SK-N-SH treated with all-trans-retinoic acid at 6 μM for 48 hours (cell line): Measurements from ENCODE around the gene NME7.

ENCODE experiments used
- ATAC-seq: fragments of 200-7000 bp; cut with Tn5 transposase; 3 replicates; pipeline ENCODE4 v1.9.1; 2020; ENCODE audit warnings: mild to moderate bottlenecking, moderate library complexity
- ARNTL ChIP-seq: fragments of 450-650 bp; formaldehyde crosslinking; IDR thresholded peaks from 2 replicates; pipeline ENCODE4 v1.5.0; 2020; ENCODE audit warnings: low read depth, mild to moderate bottlenecking, moderate library complexity, borderline replicate concordance
- CREB5 ChIP-seq: fragments of 250-450 bp; sonication (Bioruptor Pico); IDR thresholded peaks from 2 replicates; pipeline ENCODE4 v1.5.1; 2020; ENCODE audit warnings: low read depth, mild to moderate bottlenecking, moderate library complexity
- CSDC2 ChIP-seq: fragments of 250-450 bp; sonication (Bioruptor Pico); IDR thresholded peaks from 2 replicates; pipeline ENCODE4 v1.5.0; 2020; ENCODE audit warnings: mild to moderate bottlenecking, moderate library complexity
- ESRRG ChIP-seq: fragments of 250-450 bp; sonication (Bioruptor Pico); IDR thresholded peaks from 2 replicates; pipeline ENCODE4 v1.6.1; 2021; ENCODE audit warnings: mild to moderate bottlenecking
- ISL1 ChIP-seq: fragments of 250-450 bp; sonication (Bioruptor Pico); IDR thresholded peaks from 2 replicates; pipeline ENCODE4 v2.1.2; 2022; ENCODE audit warnings: mild to moderate bottlenecking, moderate library complexity
- POU6F1 ChIP-seq: fragments of 250-450 bp; sonication (Bioruptor Pico); IDR thresholded peaks from 2 replicates; pipeline ENCODE4 v1.8.0; 2021; ENCODE audit warnings: low read depth, mild to moderate bottlenecking, moderate library complexity, borderline replicate concordance
- SNAI2 ChIP-seq: fragments of 250-450 bp; sonication (Bioruptor Pico); IDR thresholded peaks from 2 replicates; pipeline ENCODE4 v1.5.0; 2020; ENCODE audit warnings: mild to moderate bottlenecking, moderate library complexity
- TCF4 ChIP-seq: fragments of 250-450 bp; sonication (Bioruptor Pico); IDR thresholded peaks from 2 replicates; pipeline ENCODE4 v1.8.0; 2021; ENCODE audit warnings: mild to moderate bottlenecking, moderate library complexity, borderline replicate concordance
- TOX ChIP-seq: fragments of 250-450 bp; sonication (Bioruptor Pico); IDR thresholded peaks from 2 replicates; pipeline ENCODE4 v1.8.0; 2021; ENCODE audit warnings: mild to moderate bottlenecking, moderate library complexity, borderline replicate concordance
- TSHZ2 ChIP-seq: fragments of 250-450 bp; sonication (Bioruptor Pico); IDR thresholded peaks from 2 replicates; pipeline ENCODE4 v1.5.0; 2020; ENCODE audit warnings: mild to moderate bottlenecking, moderate library complexity
- ZC3H10 ChIP-seq: fragments of 250-450 bp; sonication (Bioruptor Pico); IDR thresholded peaks from 2 replicates; pipeline ENCODE4 v1.5.1; 2021; ENCODE audit warnings: mild to moderate bottlenecking, moderate library complexity
- ZNF565 ChIP-seq: fragments of 450-650 bp; formaldehyde crosslinking; conservative IDR thresholded peaks from 2 replicates; pipeline ENCODE4 v1.5.0; 2020; ENCODE audit warnings: low read depth, mild to moderate bottlenecking, moderate library complexity
- ZNF70 ChIP-seq: fragments of 450-650 bp; formaldehyde crosslinking; IDR thresholded peaks from 2 replicates; pipeline ENCODE4 v1.5.0; 2020; ENCODE audit warnings: mild to moderate bottlenecking, moderate library complexity
- ZNF8 ChIP-seq: fragments of 450-650 bp; formaldehyde crosslinking; IDR thresholded peaks from 2 replicates; pipeline ENCODE4 v1.5.0; 2020; ENCODE audit warnings: mild to moderate bottlenecking, moderate library complexity
- TF ChIP-seq, protein P1 (sequence below): fragments of 250-450 bp; sonication (Bioruptor Pico); IDR thresholded peaks from 2 replicates; pipeline ENCODE4 v1.8.0; 2020; ENCODE audit warnings: mild to moderate bottlenecking, moderate library complexity, borderline replicate concordance

Gene NME7

GRCh38 chr1:169132512-169133227, 234.9 kb downstream of the NME7 start:
- no peak for ATAC-seq
- no peak for TF ChIP-seq TOX (CRISPR knock-in tag)
- TF ChIP-seq POU6F1 = no peak
- TF ChIP-seq CREB5 (CRISPR knock-in tag) = no peak
- TF ChIP-seq, protein P1, sequence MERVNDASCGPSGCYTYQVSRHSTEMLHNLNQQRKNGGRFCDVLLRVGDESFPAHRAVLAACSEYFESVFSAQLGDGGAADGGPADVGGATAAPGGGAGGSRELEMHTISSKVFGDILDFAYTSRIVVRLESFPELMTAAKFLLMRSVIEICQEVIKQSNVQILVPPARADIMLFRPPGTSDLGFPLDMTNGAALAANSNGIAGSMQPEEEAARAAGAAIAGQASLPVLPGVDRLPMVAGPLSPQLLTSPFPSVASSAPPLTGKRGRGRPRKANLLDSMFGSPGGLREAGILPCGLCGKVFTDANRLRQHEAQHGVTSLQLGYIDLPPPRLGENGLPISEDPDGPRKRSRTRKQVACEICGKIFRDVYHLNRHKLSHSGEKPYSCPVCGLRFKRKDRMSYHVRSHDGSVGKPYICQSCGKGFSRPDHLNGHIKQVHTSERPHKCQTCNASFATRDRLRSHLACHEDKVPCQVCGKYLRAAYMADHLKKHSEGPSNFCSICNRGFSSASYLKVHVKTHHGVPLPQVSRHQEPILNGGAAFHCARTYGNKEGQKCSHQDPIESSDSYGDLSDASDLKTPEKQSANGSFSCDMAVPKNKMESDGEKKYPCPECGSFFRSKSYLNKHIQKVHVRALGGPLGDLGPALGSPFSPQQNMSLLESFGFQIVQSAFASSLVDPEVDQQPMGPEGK (CRISPR knock-in tag) = no peak
- TF ChIP-seq CSDC2 (CRISPR knock-in tag) = no peak

GRCh38 chr1:169130683-169131082, 236.9 kb downstream of the NME7 start:
- no peak for ATAC-seq

GRCh38 chr1:169129109-169129784, 238.3 kb downstream of the NME7 start:
- ATAC-seq = no peak
- TF ChIP-seq ZNF8 (CRISPR knock-in tag) = no peak
- 0 out of 2 replicates have a peak, but pooled peaks have one; percentile 28 for TF ChIP-seq ZC3H10 (CRISPR knock-in tag)

More at GRCh38 chr1:169130683-169131082, 236.9 kb downstream of the NME7 start:
- TF ChIP-seq TCF4 (CRISPR knock-in tag) (no peak), ESRRG (CRISPR knock-in tag) (no peak), ZNF8 (CRISPR knock-in tag) (no peak), SNAI2 (CRISPR knock-in tag) (no peak), CREB5 (CRISPR knock-in tag) (no peak), TOX (CRISPR knock-in tag) (no peak), ZNF565 (CRISPR knock-in tag) (no peak)
- TF ChIP-seq, protein P1 (CRISPR knock-in tag) = no peak

DNA sequence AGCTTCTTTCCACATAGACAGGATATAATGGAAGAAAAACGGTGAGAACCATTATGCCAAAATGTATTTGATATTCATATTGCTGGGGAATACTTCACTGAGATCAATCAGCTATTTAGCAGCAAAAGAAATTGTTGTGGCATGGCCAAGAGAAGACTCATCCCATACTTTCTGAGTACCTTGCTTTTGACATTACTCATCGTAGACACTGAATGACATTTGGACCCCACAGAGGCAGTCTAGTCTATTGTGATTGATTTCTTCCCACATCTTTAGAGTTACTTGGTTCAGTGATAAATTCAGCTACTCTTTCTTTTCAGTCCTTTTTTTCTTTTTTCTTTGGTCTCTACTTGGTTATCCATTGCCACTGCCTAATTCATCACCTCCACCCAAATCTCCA, 239.0 kb downstream of the NME7 start:
- no peak for ATAC-seq
- TF ChIP-seq TOX (CRISPR knock-in tag) (no peak), TSHZ2 (CRISPR knock-in tag) (no peak), ZNF70 (CRISPR knock-in tag) (no peak), ARNTL (CRISPR knock-in tag) (no peak), ISL1 (no peak), CREB5 (CRISPR knock-in tag) (no peak), ZNF8 (CRISPR knock-in tag) (no peak)
- TF ChIP-seq, protein P1 (CRISPR knock-in tag) = no peak
